Lower leg skin (tissue), 3 donors: ENCODE measurements around the gene CACNB2.

Experiments used
- POLR2A ChIP-seq, 2 donors: fragments of 450-650 bp; IDR thresholded peaks; one replicate each; pipeline ENCODE4 v1.6.1; 2016 to 2017; ENCODE audit warnings: antibody characterized with exemption in 2 of 2, mild to moderate bottlenecking in 1 of 2, moderate library complexity in 1 of 2
- TF ChIP-seq, protein P1 (sequence below), 3 donors: fragments of 450-650 bp; IDR thresholded peaks; one replicate each; pipeline ENCODE4 v1.5.1; 2016; ENCODE audit warnings: antibody characterized with exemption in 3 of 3, mild to moderate bottlenecking in 3 of 3, moderate library complexity in 2 of 3

DNA sequence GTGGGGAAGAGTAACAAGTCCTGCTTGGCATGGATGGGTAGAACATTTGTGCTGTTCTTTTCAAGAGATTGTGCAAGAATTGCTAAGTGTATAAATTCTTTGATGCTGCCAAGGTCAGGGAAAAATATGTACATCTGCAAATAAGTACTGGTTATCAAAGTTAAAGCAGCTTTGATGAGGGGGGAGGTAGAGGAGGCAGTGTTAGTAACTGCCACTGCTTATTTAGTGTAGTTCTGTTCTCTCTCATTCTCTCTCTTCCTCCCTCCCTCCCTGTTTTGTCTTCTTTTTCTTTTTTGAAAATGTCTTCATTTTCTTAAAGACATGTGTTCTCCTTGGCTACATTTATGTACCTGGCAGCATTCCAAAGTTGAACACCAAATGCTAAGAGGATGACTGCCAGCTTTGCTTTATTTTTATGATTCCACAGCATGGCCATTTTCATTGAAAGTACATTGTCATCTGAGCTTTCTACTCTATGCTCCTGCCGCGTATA, 18.6 kb downstream of the CACNB2 start:
- TF ChIP-seq, protein P1, sequence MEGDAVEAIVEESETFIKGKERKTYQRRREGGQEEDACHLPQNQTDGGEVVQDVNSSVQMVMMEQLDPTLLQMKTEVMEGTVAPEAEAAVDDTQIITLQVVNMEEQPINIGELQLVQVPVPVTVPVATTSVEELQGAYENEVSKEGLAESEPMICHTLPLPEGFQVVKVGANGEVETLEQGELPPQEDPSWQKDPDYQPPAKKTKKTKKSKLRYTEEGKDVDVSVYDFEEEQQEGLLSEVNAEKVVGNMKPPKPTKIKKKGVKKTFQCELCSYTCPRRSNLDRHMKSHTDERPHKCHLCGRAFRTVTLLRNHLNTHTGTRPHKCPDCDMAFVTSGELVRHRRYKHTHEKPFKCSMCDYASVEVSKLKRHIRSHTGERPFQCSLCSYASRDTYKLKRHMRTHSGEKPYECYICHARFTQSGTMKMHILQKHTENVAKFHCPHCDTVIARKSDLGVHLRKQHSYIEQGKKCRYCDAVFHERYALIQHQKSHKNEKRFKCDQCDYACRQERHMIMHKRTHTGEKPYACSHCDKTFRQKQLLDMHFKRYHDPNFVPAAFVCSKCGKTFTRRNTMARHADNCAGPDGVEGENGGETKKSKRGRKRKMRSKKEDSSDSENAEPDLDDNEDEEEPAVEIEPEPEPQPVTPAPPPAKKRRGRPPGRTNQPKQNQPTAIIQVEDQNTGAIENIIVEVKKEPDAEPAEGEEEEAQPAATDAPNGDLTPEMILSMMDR (IDR thresholded peaks at IDR 0.05) = no peak
- no peak for TF ChIP-seq POLR2A (IDR thresholded peaks at IDR 0.05)
